ENCODE measurements around the gene DCP1A. TPM values are rescaled to one million over a fixed set of nuclear protein-coding genes. Genes with fewer than 3 reads are reported as not detected.
"Not testable (repeated sequence)": the region's sequence is repeated elsewhere in the genome, so short reads cannot be mapped to it uniquely, and the experiment has no call there.

The DCP1A gene
- total RNA-seq, 1 experiment from 2014 or later, result 16.5 TPM

DNA sequence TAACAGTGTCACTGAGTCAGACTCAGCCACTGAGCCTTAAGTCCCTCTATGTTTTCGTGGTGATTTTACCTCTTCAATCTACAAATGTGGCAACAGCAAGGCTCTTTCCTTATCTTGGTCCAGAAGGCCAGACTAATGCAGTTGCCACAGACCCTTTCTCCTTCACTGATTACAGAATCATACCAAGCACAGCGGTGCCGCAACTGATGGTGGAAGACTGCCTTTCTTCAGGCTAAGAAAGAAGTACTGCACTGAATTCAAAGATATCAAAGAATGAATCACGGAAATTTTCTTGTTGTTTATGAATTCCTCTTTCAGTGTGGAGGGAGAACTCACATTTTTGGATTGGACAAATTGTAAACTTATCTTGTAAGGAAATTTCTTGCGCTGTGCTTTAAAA, 18.6 kb downstream of the DCP1A start:
- no peak for DNase-seq (ENCODE audit: low read depth)

DNA sequence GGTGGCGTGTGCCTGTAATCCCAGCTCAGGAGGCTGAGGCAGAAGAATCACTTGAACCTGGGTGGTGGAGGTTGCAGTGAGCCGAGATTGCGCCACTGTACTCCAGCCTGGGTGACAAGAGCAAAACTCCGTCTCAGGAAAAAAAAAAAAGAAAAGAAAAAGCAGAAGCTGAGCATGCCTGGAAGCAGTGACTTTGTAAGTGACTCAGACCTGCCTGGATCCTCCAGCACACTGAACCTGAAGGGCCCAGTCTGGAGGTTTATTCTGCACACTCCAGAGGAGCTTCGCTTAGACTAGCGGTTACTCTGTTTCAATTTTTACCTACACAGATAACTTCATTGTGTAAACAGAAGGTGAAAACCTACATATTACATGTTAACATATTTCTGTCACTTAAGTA, 19.4 kb downstream of the DCP1A start:
- DNase-seq (ENCODE audit: low read depth), result not testable (repeated sequence)

DNA sequence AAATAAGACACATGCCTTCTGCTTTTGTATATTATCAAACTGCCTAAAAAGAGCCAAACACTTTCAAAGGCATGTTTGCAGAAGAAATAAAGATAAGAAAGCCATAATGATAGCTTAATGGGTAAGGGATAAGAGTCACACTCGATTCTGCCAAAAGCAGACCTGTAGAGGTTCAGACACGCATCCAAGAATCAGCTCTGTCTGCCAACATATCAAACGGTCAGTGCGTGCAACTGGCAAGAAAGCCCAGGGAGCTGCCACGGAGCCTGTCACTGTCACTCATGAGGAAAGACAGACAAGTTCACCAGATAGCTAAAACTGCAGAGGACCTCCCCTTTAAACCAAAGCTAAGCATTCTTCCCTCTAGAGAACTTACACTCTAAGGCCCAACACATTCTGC, 23.2 kb downstream of the DCP1A start:
- no peak for DNase-seq (ENCODE audit: low read depth)

DNA sequence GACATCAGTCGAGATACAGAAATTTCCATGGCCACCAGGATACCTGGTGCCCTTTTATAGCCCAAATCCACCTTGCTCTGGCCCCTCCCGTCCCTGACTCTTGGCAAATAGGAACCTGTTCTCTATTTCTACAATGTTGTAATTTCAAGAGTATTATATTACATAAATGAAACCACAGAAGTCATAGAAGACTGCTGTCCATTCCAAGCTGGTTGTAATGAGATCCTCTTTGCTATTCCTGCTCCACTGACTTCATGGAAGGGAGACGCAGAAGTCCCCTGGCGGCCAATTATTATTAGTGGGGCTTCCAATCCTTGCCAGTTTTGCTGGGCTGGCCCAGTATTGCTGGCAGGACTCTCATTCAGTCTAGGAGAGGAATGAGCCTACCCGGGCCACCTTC, 26.6 kb downstream of the DCP1A start:
- DNase-seq (ENCODE audit: low read depth), result no peak

DNA sequence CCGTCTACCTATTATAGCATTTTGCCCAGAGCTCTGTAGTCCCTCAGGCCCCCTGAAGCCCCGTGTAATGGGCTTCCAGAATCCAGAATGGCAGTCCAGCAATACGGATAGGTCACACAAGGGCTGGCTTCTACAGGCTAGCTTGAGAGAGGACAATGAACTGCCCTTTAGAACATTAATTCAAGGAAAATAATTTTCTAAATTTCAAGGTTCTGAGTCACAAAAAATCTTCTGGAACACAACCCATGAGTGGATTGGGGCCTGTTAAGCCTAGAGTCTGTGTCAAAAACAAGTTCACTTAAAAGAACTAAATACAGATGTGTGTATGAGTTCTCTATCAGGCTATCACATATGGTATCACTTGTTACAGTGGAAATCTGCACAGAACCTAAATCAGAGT, 28.8 kb downstream of the DCP1A start:
- DNase-seq (ENCODE audit: low read depth), result peak; percentile 19

DNA sequence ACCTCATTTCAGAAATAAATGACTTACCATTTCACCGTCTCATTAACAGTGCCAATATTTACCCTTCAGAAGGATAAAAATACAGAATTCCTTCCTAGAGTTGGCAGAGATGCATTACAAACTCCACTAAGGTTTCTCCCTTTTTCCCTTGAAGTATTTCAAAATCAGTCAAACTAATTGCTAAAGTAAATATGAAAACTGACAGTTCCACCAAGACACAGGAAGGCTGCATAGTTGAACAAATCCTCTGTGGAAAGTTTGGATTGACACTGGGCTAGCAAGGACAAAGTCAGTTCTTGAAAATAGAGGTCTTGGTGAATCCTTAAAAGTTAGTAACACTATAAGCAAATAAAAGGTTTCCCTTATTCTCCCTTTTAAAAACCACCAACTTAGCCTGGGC, 34.5 kb downstream of the DCP1A start:
- DNase-seq (ENCODE audit: low read depth), result no peak

DNA sequence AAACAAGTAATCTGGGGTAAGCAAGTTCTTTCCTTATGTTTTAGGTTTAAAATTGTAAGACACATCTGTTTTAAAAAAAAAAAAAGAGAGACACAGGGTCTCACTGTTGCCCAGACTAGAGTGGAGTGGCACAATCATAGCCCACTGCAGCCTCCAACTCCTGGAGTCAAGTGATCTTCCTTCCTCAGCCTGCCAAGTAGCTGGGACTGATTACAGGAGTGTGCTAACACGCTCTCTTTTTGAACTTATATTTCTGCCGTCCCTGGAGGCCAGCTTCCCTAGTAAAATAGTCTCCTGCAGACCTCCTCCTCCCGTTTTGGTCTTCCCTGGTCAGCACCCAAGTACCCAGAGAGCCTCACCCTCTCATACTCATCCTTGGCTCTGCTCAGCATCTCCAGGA, 35.5 kb downstream of the DCP1A start:
- DNase-seq (ENCODE audit: low read depth), result no peak

DNA sequence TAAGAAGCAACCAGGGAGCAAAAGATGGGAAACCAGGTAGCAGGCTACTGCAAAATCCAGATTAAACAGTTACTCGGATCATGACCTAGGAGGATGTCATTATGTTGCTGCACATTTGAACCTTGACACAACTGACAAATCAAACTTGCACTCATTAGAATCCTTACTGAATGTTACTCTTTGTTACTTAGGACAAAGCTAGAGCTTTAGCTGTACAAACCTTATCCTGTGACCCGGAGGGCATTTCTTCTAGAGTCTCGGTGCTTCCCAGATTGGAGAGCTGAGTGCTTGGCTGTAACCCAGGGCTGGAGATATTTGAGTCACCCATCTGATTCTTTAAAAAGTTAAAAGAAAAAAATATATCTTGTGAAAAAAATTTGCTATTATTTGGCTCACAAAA, 43.4 kb downstream of the DCP1A start:
- no peak for DNase-seq (ENCODE audit: low read depth)

DNA sequence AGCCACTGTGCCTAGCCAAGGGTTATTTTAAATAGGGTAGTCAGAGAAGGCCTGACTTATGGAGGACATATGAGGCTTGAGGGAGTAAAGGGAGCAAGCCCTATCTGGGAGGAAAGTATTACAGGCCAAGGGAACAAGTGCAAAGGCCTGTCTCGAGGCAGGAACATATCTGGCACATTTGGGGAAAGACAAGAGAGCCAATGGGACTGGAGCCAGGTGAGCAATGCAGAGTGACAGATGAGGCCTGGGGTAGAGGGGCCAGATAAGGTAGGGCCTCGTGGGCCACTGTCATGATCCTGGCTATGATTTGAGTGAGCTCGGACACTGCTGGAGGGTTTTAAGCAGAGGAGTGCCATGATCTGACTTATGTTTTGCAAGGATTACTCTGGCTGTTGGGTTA, 43.8 kb downstream of the DCP1A start:
- no peak for DNase-seq (ENCODE audit: low read depth)

DNA sequence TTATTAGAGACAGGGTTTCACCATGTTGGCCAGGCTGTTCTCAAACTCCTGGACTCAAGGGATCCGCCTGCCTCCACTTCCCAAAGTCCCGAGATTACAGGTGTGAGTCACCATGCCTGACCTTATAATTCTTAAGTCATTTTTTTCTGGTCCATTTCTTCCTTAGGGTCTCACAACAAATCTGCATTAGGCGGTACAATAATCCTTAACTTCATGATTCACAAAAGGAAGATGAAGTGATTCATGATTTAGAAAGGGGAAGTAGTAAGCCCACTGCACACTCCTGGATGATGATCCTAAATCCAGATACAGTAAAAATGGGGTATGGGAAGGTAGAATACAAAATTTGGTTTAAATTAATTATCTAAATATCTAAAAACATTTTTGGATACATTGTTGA, 46.5 kb downstream of the DCP1A start:
- DNase-seq (ENCODE audit: low read depth), result no peak

DNA sequence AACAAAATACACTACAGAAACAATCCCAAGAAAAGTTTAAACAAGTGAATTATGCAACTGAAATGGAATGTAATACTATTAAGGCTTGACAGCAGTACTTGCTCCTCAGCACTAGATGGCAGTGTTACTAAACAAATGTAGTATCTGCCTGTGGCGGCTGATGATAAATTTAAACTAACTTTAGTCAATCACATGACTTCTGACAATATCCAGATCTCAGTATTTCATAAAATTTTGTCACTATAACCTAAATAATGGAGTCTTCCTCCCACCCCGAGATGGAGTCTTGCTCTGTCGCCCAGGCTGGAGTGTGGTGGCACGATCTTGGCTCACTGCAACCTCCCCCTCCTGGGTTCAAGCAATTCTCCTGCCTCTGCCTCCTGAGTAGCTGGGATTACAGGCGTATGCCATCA, 47.7 kb downstream of the DCP1A start:
- DNase-seq (ENCODE audit: low read depth), result peak; percentile 38

DNA sequence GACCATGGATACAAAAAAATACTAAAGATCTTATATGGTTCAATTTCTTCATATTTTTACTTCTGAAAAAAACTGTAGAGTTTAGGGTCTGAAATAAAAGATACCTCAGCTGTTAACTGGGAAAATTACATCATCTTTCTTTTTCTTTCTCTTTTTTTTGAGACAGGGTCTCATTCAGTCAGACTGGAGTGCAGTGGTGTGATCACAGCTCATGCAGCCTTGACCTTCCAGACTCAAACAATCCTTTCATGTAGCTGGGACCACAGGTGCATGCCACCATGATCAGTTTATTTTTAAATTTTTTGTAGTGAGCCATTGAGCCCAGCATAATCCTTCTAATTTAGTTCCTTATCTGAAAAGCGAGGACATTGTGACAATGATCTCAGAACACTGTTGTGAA, 51.9 kb downstream of the DCP1A start:
- no peak for DNase-seq (ENCODE audit: low read depth)

DNA sequence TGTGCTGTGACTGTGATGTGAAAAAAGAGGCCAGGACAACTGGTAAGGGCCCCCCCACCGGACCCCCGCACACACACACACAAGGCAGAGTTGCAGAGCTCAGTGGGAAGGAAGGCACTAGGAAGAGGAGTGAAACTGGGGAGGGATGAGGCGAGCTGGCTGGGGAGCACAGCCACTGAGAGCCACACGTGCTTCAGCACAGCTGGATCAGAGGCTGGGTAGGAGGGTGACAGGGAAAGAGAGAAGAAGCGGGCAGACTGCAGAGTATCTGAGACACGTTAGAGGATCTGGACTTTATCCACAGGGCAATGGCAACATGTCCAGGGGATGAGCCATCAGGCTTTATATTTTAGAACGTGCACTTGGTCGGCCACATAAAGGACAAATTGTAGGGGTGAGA, 53.5 kb downstream of the DCP1A start:
- no peak for DNase-seq (ENCODE audit: low read depth)

DNA sequence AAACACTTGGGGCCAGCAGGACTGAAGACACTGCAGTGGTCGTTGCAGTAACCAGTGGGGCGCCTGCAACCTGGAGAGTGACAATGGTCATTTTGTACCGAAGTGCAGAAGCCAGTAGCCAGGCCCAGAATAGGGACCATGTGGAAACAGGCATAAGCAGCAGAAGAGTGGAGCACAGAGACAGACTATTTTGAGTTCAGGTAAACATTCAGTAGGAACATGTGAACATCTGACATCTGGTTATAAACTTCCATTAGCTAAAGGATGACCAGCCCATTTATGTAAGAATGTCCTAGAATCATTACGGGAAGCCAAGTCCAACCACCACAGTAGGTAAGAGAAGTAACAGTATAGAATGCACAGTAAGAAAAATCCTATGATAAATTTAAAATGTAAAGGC, 59.1 kb downstream of the DCP1A start:
- no peak for DNase-seq (ENCODE audit: low read depth)

DNA sequence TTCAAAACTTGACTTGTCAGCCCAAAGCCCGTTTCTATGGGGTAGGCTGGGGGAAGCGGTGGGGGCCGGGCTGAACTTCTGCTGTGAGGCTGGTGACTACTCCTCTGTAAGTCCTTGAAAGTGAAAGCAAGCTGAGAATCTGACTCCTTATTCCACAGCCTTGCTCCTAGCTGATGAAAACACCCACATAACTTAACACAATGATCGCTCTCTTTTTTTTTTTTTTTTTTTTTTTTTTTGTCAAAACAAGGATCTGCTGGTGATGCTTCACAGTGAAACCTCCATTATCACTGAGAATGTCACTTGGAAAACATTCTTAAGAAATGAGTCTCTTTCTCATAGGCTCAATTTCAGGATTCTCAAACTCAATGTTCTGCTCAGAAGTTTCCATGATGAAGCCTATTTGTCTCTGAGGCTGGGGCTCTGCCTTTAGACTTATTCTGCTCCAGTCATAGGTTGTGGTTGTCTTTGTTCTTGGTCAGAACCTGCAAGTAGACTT, 60.2 kb downstream of the DCP1A start:
- no peak for DNase-seq (ENCODE audit: low read depth)

DNA sequence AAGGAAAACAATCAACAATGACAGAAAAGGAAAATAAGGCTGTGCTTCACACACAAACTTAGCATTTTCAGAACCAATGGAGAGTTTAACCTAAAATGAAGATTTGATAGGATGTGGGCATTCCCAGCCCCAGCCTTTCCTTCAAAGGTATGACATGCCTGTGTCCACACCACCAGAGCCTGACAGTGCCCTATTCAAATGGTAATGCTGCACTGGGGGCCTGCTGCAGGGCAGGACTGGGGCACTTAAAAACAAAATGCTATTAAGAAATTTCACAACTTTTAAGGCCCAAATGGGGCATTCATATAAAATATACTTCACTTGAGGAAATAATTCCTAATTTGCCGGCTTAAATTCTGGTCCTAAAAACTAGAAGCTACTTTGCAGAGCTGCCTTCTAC, 60.6 kb downstream of the DCP1A start:
- DNase-seq (ENCODE audit: low read depth), result no peak

DNA sequence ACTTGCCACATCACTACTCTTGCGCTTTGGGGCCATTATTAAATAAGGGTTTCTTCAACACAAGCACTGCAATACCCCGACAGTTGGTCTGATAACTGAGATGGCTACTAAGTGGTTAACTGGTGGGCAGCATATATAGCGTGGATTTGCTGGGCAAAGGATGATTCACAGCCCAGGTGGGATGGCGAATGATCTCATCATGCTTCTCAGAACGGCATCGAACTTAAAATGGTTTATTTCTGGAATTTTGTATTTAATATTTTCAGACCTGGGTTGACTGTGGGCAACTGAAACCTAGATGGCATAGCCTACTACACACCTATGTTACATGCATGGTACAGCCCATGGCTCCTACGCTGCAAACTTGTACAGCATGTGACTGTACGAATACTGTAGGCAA, 64.8 kb downstream of the DCP1A start:
- DNase-seq (ENCODE audit: low read depth), result no peak

DNA sequence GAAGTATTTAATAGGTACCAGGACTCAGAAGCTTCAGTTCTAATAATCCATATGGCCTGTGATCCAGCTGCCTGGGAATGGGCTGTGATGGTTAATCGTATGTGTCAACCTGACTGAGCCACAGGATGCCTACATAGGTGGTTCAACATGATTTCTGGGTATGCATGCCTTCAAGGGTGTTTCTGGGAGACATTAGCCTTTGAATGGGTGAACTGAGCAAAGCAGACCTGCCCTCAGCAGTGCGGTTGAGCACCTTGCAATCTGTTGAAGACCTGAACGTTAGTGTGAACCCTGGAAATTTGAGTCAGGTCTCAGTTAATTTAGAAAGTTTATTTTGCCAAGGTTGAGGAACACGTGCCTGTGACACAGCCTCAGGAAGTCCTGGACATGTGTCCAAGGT, 68.7 kb downstream of the DCP1A start:
- no peak for DNase-seq (ENCODE audit: low read depth)

DNA sequence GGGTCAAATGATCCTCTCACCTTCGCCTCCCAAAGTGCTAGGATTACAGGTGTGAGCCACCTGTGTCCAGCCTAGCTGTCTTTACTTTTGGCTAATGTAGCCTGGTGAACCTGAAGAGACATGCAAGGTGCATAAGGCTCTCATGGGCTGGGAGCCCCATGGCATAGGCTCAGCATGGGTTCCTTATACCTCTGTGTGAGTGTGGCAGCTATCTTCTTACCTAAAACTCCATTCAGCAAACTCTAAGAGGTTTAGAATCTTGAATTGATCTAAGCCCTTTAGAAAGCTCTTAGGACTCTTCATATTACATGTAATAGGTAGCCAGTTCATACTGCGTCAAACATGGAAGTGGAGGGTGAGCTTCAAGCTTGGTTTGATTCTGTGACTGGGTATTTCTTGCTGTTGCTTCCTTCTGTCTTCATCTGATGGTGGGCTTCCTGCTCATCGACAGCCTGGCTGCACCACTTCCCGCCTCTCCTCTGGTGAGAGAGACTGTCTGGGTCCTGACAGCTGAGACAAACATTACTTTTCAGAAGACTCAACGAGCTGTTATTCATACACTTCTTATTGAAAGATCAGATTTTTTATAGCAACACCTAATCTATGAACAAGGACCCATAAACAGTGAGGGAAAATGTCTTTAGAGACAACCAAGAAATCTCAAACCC, 72.3 kb downstream of the DCP1A start:
- no peak for DNase-seq (ENCODE audit: low read depth)

DNA sequence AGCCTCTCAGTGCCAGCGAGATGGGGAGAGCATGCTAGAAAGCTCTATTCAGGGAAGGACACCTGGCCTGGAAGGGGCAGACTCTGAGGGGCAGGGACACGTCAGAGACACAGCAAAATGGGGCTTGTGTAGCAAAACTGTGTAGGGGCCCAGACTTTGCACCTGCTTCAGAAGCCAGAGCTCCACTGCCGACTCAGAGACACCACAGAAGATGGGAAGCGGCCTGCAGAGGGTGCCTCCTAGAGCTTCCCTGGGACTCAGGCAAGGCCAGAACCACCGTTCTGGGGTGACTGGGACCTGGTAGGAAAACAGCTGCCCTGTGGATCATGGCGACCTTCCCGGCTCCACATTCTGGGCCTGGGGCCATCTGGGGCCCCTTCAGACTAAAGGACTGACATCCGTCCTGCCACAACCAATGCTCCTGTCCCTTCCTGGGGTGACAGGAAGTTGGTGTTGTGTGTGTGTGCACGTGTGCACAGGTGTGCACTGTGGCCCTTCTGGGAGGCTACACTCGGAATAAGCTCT, 74.1 kb downstream of the DCP1A start:
- no peak for DNase-seq (ENCODE audit: low read depth)

DNA sequence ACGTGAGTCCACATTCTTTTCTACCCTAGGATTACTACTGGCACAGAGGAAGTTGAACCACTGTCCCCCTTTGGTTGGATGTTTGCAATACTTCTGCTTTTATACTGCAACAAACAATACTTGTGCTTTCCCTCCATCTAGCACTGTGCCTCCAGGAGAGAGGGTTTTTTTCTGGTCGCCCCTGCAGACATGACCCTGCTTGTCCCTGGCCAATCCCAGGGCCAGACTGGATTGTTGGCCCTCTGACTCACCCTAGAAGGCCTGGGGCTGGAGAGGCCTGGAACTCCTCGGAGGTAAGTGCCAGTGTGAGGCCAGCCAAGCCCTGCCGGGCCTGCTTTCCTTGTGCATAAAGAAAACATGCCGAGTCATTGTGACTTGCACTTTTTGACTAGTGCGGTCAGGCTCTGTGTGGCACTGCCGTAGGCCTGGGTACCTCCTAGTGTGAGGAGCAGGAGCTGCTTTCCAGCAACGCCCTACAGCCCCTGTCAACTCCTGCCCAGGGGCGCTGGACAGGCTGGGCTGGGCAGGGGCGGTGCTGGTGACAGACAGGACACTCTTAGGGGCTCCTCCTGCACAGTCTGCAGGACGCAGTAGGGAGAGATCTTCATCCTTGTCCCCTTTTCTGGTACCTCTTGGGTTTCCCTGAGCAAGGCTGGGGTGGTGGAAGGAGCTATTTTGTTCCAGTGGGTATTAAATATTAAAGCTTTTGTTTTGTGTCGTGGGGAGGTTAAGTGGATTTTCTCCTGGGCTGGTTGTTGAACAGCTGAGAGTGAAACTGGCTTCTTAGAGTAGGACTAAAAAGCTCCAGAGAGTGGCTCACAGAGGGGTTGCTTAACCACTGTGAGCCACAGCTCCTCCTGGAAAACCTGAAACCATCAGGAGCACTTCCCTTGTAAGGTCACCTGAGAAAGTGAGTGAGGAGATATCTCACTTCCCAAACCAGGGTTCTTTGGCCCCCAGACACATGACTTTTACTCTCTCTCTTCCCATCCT, 77.2 kb downstream of the DCP1A start:
- peak; percentile 99 for DNase-seq (ENCODE audit: low read depth)

DNA sequence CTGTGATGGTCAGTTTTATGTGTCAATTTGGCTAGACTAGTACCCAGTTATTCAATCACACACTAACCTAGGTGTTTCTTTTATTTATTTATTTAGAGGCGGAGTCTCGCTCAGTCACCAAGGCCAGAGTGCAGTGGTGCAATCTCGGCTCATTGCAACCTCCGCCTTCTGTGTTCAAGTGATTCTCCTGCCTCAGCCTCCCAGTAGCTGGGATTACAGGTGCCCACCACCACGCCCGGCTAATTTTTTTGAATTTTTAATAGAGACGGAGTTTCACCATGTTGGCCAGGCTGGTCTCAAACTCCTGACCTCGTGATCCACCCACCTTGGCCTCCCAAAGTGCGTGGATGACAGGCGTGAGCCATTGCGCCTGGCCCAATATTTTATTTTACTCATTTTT, 78.2 kb downstream of the DCP1A start:
- DNase-seq (ENCODE audit: low read depth), result not testable (repeated sequence)

DNA sequence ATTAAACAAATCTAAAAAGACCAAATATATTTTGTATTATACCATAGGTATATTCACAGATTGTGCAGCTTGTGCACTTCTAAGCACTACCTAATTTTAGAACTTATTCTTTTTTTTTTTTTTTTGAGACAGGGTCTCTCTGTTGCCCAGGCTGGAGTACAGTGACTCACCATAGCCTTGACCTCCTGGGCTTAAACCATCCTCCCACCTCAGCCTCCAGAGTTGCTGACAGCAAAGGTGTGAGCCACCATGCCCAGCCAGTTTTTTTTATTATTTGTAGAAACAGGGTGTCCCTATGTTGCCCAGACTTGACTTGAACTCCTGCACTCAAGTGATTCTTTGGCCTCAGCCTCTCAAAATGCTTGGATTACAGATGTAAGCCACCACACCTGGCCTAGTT, 79.6 kb downstream of the DCP1A start:
- DNase-seq (ENCODE audit: low read depth), result no peak
